Gastrocnemius medialis (tissue), 4 donors: ENCODE data around the gene ZNF784.

ENCODE experiments used
- CTCF ChIP-seq, 5 experiments: fragments of 450-650 bp in 3 of 5; fragments of 200-600 bp in 2 of 5; sonication (generic) in 2 of 5; IDR thresholded peaks in 4 of 5; conservative IDR thresholded peaks in 1 of 5; 1 replicate in 4 of 5; 2 replicates in 1 of 5; pipeline ENCODE4 v1.5.1; 2016 to 2019; ENCODE audit warnings: antibody characterized with exemption in 5 of 5, mild to moderate bottlenecking in 3 of 5, moderate library complexity in 3 of 5
- POLR2A ChIP-seq, 2 donors: fragments of 450-650 bp; IDR thresholded peaks; one replicate each; pipeline ENCODE4 v1.6.1; 2017; ENCODE audit warnings: antibody characterized with exemption in 2 of 2, mild to moderate bottlenecking in 2 of 2, moderate library complexity in 2 of 2

- no peak for TF ChIP-seq CTCF (IDR thresholded peaks at IDR 0.05 in 4 of 5, conservative IDR thresholded peaks at IDR 0.05 in 1 of 5)
- no peak for TF ChIP-seq POLR2A (IDR thresholded peaks at IDR 0.05)
Measured at GRCh38 chr19:55669418-55670279, 45.3 kb upstream of the ZNF784 start.
